Hindlimb muscle (tissue), 1 donor: Measurements from ENCODE around the gene HNRNPA3. TPM values are rescaled to one million over a fixed set of nuclear protein-coding genes. Genes with fewer than 3 reads are reported as not detected.

Experiments used
- polyA plus RNA-seq: library from polyadenylated mRNA; unstranded; fragments of 120-200 nt; gene quantifications from one replicate; pipeline ENCODE4 v1.2.1, GENCODE V29; 2013; ENCODE audit not compliant: insufficient read length

The HNRNPA3 gene
- polyA plus RNA-seq, 1 donor = 290 TPM

Other genes starting within 250 kb of the HNRNPA3 start
- 50.7 TPM for gene NFE2L2, start 51.9 kb downstream of the HNRNPA3 start, polyA plus RNA-seq
- gene AGPS, start 180.0 kb downstream of the HNRNPA3 start, polyA plus RNA-seq = 27.5 TPM